ENCODE measurements around the gene ETFDH. TPM values are rescaled to one million over a fixed set of nuclear protein-coding genes. Genes with fewer than 3 reads are reported as not detected.

ETFDH gene
- total and polyA plus RNA-seq, 9 of the 15 experiments (the other 6 are each of a cell fraction or from before 2014, with no cell fraction given): 14.6 to 33.6 (median 25.9) TPM

DNA sequence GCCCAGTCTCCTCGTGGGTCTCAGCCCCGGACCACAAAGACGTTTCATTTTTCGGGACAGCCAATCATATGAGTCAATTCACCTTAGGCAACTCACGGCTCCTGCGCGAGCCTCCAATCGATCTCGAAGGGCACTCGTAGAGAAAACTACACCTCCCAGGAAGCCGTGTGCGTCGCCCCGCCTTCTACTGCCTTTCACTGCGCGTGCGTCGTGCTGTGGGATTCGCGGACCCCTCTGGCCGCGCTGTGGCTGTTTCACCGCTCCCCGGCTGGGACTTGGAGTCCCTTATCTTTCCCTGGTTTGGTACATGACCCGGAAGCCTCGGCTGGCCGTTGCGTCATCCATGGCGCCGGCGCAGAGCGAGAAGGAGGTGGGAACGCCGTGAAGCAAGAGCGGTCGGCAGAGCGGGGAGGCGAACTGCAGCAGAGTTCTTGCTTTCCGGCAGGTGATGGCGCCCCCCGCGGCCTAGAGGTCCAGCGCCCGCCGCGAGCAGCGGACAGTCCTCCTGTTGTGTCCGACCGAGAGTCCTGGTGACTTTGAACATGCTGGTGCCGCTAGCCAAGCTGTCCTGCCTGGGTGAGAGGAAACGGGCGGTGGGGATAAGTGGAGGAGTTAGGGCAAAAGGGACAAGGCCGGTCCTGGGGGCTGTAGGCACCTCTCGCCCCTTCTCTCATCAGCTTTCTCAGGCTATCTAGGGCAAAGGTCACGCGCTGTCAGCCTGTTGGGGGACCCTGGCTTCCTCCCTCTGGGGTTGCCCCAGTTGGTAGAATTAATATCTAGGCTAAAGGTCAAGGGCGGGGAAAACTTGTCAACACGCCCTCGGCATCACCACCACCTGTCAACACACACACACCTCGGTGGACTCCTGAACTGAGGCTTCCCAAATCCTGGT lies at the start of gene ETFDH (continued):
- 0 out of 2 replicates have a peak, but pooled peaks have one; percentile 12 for TF ChIP-seq ZEB2 (IDR thresholded peaks at IDR 0.05)
- peak; percentile 43; the same call in 1 of the 2 replicates for TF ChIP-seq ELF4 (CRISPR knock-in tag; IDR thresholded peaks at IDR 0.05)
- TF ChIP-seq ZNF197 (CRISPR knock-in tag; IDR thresholded peaks at IDR 0.05; ENCODE audit: low read depth): no peak
- TF ChIP-seq RBBP5 (IDR thresholded peaks at IDR 0.05; ENCODE audit: borderline replicate concordance, insufficient read depth, low read length, poor library complexity, severe bottlenecking): peak; percentile 66
- TF ChIP-seq ZBED1 (IDR thresholded peaks at IDR 0.05): no peak
- TF ChIP-seq ZNF644 (tag; IDR thresholded peaks at IDR 0.05; ENCODE audit: low read depth): no peak; the same call in 1 of the 2 replicates
- peak; percentile 89 for TF ChIP-seq FOXJ2 (tag; IDR thresholded peaks at IDR 0.05)
- no peak for TF ChIP-seq BRD4 (IDR thresholded peaks at IDR 0.05)
- TF ChIP-seq SRSF3 (IDR thresholded peaks at IDR 0.05; ENCODE audit: insufficient read depth, low read length): no peak
- TF ChIP-seq, protein P1, sequence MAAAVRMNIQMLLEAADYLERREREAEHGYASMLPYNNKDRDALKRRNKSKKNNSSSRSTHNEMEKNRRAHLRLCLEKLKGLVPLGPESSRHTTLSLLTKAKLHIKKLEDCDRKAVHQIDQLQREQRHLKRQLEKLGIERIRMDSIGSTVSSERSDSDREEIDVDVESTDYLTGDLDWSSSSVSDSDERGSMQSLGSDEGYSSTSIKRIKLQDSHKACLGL (CRISPR knock-in tag; IDR thresholded peaks at IDR 0.05; ENCODE audit: borderline replicate concordance, poor library complexity, severe bottlenecking): no peak
- no peak for TF ChIP-seq NR0B1 (IDR thresholded peaks at IDR 0.05; ENCODE audit: partially characterized antibody)
- TF ChIP-seq HMG20A (CRISPR knock-in tag; conservative IDR thresholded peaks at IDR 0.05): no peak
- no peak for TF ChIP-seq ZNF274 (IDR thresholded peaks at IDR 0.05; ENCODE audit: borderline replicate concordance, low read depth, low read length)
- TF ChIP-seq ZNF133 (CRISPR knock-in tag; IDR thresholded peaks at IDR 0.05): no peak
- no peak for TF ChIP-seq ESRRB (CRISPR knock-in tag; IDR thresholded peaks at IDR 0.05; ENCODE audit: borderline replicate concordance)
- TF ChIP-seq L3MBTL2 (IDR thresholded peaks at IDR 0.05): peak; percentile 73
- no peak for TF ChIP-seq ZNF212 (CRISPR knock-in tag; IDR thresholded peaks at IDR 0.05)
- no peak for TF ChIP-seq ZNF175 (CRISPR knock-in tag; IDR thresholded peaks at IDR 0.05; ENCODE audit: low read depth)
- TF ChIP-seq, protein P2, sequence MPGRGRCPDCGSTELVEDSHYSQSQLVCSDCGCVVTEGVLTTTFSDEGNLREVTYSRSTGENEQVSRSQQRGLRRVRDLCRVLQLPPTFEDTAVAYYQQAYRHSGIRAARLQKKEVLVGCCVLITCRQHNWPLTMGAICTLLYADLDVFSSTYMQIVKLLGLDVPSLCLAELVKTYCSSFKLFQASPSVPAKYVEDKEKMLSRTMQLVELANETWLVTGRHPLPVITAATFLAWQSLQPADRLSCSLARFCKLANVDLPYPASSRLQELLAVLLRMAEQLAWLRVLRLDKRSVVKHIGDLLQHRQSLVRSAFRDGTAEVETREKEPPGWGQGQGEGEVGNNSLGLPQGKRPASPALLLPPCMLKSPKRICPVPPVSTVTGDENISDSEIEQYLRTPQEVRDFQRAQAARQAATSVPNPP (IDR thresholded peaks at IDR 0.05; ENCODE audit: borderline replicate concordance, insufficient read depth, insufficient read length): no peak
- no peak for TF ChIP-seq PTRF (tag; IDR thresholded peaks at IDR 0.05)
- TF ChIP-seq NFATC3 (IDR thresholded peaks at IDR 0.05): no peak
- TF ChIP-seq, protein P3, sequence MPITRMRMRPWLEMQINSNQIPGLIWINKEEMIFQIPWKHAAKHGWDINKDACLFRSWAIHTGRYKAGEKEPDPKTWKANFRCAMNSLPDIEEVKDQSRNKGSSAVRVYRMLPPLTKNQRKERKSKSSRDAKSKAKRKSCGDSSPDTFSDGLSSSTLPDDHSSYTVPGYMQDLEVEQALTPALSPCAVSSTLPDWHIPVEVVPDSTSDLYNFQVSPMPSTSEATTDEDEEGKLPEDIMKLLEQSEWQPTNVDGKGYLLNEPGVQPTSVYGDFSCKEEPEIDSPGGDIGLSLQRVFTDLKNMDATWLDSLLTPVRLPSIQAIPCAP (CRISPR knock-in tag; IDR thresholded peaks at IDR 0.05; ENCODE audit: borderline replicate concordance): no peak
- TF ChIP-seq, protein P4, sequence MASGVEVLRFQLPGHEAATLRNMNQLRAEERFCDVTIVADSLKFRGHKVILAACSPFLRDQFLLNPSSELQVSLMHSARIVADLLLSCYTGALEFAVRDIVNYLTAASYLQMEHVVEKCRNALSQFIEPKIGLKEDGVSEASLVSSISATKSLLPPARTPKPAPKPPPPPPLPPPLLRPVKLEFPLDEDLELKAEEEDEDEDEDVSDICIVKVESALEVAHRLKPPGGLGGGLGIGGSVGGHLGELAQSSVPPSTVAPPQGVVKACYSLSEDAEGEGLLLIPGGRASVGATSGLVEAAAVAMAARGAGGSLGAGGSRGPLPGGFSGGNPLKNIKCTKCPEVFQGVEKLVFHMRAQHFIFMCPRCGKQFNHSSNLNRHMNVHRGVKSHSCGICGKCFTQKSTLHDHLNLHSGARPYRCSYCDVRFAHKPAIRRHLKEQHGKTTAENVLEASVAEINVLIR (CRISPR knock-in tag; IDR thresholded peaks at IDR 0.05): peak; percentile 83
- TF ChIP-seq SRSF7 (optimal IDR thresholded peaks at IDR 0.05; ENCODE audit: low read depth, low read length): no peak

All from K562 (cell line).